HEK293 (cell line): ENCODE data around the gene CCDC142.

Experiments
- CTCF ChIA-PET: fragments of 350-600 bp; formaldehyde crosslinking; extraction: SDS; loops from one replicate; lab custom pipeline; 2021; ENCODE audit warnings: antibody characterized with exemption; lab: Yijun Ruan, JAX
- POLR2A ChIA-PET: fragments of 300-600 bp; formaldehyde crosslinking; extraction: SDS; loops from one replicate; lab custom pipeline; 2020; ENCODE audit warnings: antibody characterized with exemption, inconsistent platforms; lab: Yijun Ruan, JAX
- H3K27ac ChIP-seq: fragments of 200-500 bp; sonication (Bioruptor generic); 2 replicates; pipeline ENCODE4 v1.5.1; 2014; ENCODE audit warnings: low read depth, low read length, control low read depth, inconsistent platforms; ENCODE audit errors: extremely low read depth
- H3K36me3 ChIP-seq, 2 experiments: fragments of 200-500 bp in 1 of 2; sonication (Bioruptor generic) in 1 of 2; 1 replicate in 1 of 2; 2 replicates in 1 of 2; pipeline ENCODE4 v1.5.1; 2014 to 2017; ENCODE audit warnings: inconsistent platforms in 2 of 2, low read length in 2 of 2; ENCODE audit not compliant: control insufficient read depth in 2 of 2, insufficient read depth in 1 of 2
- H3K4me1 ChIP-seq: fragments of 200-500 bp; sonication (Bioruptor generic); 2 replicates; pipeline ENCODE4 v1.5.1; 2014; ENCODE audit warnings: mild to moderate bottlenecking, low read length, inconsistent platforms; ENCODE audit not compliant: control insufficient read depth, insufficient read depth
- H3K4me3 ChIP-seq: 2 replicates; pipeline ENCODE4 v1.5.1; 2011; ENCODE audit warnings: low read depth, mild to moderate bottlenecking, control low read depth, low read length, moderate library complexity
- H3K9me3 ChIP-seq: fragments of 200-500 bp; sonication (Bioruptor generic); 2 replicates; pipeline ENCODE4 v1.5.1; 2014; ENCODE audit warnings: low read depth, low read length, inconsistent platforms; ENCODE audit not compliant: control insufficient read depth, insufficient read depth
- ZIC2 ChIP-seq: fragments of 450-650 bp; formaldehyde crosslinking; IDR thresholded peaks from 2 replicates; pipeline ENCODE4 v1.5.1; 2016; ENCODE audit warnings: missing biosample characterization, missing genetic modification characterization
- ZNF791 ChIP-seq: fragments of 450-650 bp; formaldehyde crosslinking; IDR thresholded peaks from 2 replicates; pipeline ENCODE4 v1.5.1; 2016; ENCODE audit warnings: missing biosample characterization, missing genetic modification characterization
- ZSCAN23 ChIP-seq: fragments of 450-650 bp; formaldehyde crosslinking; IDR thresholded peaks from 2 replicates; pipeline ENCODE4 v1.5.1; 2016; ENCODE audit warnings: missing biosample characterization, missing genetic modification characterization
- ZXDB ChIP-seq: fragments of 450-650 bp; formaldehyde crosslinking; IDR thresholded peaks from 2 replicates; pipeline ENCODE4 v1.5.1; 2016; ENCODE audit warnings: missing biosample characterization, missing genetic modification characterization
- TF ChIP-seq, protein P1 (sequence below): fragments of 450-650 bp; formaldehyde crosslinking; IDR thresholded peaks from 2 replicates; pipeline ENCODE4 v1.5.1; 2017; ENCODE audit warnings: missing biosample characterization, missing genetic modification characterization
- TF ChIP-seq, protein P2 (sequence below): fragments of 450-650 bp; formaldehyde crosslinking; IDR thresholded peaks from 2 replicates; pipeline ENCODE4 v1.5.1; 2016; ENCODE audit warnings: missing biosample characterization, missing genetic modification characterization, low read depth
- TF ChIP-seq, protein P3 (sequence below): fragments of 450-650 bp; formaldehyde crosslinking; IDR thresholded peaks from 2 replicates; pipeline ENCODE4 v1.5.1; 2016; ENCODE audit warnings: missing biosample characterization, missing genetic modification characterization

CCDC142 gene

DNA sequence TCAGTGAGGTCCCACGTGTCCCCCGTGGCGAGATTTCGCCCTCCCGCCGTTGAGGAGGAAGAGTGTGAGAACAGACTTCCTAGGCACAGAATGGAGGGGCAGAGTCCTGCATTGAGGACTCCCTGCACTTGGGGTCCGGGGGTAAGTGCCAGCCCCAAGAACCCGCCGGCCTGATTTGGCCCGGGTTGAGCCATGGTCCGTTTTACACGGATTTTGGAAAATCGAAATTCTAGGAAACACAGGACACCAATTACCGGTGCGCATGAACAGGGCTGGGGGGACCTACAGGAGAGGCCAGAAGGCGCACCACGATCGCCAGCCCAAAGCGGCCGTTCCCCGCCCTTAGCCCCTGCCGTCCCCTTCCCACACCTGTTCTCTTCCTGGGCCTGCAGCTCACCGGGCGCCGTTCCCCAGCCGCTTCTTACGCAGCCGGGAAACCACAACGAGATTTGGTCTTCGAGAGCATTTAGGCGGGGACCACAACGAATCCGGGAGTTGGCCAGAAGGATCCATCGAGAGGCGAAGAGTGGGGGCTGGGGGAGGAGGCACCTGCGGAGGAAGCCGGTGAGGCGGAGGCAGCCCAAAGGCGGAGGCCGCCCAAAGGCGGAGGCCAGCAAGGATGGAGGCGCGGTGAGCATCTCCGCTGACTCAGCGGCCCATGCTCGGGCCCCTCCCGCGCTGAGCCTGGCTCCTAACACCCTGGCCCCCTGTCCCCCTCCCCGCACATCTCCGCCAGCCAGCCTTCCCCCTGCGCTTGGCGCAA, 31.0 kb upstream of the CCDC142 start (continued):
- TF ChIP-seq, protein P1, sequence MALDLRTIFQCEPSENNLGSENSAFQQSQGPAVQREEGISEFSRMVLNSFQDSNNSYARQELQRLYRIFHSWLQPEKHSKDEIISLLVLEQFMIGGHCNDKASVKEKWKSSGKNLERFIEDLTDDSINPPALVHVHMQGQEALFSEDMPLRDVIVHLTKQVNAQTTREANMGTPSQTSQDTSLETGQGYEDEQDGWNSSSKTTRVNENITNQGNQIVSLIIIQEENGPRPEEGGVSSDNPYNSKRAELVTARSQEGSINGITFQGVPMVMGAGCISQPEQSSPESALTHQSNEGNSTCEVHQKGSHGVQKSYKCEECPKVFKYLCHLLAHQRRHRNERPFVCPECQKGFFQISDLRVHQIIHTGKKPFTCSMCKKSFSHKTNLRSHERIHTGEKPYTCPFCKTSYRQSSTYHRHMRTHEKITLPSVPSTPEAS (tag by site-specific recombination): no peak
- no peak for TF ChIP-seq ZIC2 (tag by site-specific recombination)

DNA sequence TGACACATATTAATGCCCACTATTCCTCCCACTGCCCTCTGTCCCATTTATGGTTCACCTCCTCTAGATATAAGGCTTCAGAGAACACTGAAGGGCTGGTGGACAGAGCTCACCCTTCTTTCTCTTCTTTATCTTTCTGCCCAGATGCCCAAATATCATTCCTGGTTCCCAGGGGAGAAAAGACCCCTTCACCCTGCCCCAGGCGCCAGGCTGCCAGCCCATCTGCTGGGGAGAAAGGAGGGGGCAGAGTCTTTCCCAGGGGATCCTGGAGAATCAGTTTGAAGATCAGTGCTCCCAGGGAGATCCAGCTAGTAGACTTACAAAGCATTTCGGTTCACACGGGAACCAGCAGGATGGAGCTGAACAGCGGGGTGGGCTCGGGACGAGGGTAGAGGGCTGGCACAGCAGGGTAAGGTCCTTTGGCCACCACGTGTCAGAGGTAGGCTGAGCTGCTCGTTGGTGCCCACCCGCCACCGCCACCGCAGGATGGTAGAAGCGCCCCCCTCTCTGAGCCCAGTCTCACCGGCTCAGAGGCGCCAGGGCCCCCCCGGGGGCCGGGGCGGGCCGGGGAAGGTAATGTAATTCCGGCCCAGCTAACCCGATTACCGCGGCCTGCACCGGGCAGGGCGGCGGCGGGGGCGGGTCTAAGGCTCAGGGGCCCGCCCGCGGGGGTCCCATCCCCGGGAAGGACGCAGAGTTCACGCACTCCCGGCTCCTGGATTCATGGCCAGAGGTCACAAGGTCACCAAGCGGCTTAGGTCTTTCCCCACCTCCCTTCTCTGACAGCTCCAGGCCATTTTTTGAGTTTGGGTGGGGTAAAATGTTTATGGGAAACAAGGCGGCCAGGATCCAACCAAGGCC, 30.2 kb upstream of the CCDC142 start:
- no peak overlapping the region for H3K27ac ChIP-seq
- H3K36me3 ChIP-seq: no peaks in the 10 kb centered on the region
- TF ChIP-seq ZSCAN23 (tag by site-specific recombination) (no peak), ZXDB (tag by site-specific recombination) (no peak)
- TF ChIP-seq, protein P2, sequence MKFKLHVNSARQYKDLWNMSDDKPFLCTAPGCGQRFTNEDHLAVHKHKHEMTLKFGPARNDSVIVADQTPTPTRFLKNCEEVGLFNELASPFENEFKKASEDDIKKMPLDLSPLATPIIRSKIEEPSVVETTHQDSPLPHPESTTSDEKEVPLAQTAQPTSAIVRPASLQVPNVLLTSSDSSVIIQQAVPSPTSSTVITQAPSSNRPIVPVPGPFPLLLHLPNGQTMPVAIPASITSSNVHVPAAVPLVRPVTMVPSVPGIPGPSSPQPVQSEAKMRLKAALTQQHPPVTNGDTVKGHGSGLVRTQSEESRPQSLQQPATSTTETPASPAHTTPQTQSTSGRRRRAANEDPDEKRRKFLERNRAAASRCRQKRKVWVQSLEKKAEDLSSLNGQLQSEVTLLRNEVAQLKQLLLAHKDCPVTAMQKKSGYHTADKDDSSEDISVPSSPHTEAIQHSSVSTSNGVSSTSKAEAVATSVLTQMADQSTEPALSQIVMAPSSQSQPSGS (tag by site-specific recombination): no peak
- H3K9me3 ChIP-seq: no peaks in the 10 kb centered on the region
- no peak overlapping the region for H3K4me3 ChIP-seq
- CTCF ChIA-PET: no interaction called here
- H3K4me1 ChIP-seq: peaks cover 4% of the 10 kb centered on the region; the same call in 1 of the 2 replicates
- POLR2A ChIA-PET: no interaction called here

DNA sequence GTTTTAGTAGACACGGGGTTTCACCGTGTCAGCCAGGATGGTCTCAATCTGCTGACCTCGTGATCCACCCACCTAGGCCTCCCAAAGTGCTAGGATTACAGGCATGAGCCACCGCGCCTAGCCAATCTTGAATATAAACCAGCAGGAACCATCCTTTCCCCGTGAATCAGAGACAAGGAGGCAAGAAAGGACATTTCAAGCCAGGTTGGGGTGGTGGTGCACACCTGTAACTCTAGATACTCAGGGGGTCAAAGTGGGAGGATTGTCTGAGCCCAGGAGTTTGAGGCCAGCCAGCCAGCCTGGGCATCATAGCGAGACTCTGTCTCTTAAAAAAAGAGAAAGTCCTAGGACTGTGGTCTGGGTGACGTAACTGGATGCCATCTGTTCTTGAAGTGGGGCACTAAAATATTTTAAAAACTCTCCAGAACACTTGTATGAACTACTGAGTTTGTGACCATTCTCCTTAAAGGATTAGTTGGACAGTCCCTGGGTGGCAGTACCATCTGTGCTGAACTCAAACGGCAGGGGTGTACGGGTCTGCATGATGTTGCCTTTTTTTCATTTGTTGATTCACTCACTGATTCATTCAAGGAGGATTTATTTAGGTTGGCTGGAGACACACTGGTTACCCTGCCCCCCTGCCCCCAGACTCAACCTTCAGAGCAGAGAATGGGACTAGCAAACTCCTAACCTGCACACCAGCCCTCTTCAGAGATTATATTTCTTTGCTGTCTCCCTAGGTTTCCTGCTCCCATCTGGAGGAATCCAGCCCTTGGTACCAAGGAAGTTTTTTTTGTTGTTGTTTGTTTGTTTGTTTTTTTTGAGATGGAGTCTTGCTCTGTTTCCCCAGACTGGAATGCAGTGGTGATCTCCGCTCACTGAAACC, 28.5 kb upstream of the CCDC142 start:
- Histone ChIP-seq H3K4me3 (no peak overlapping the region), H3K27ac (no peak overlapping the region), H3K36me3 (no peaks in the 10 kb centered on the region), H3K4me1 (peaks cover 4% of the 10 kb centered on the region; the same call in 1 of the 2 replicates), H3K9me3 (no peaks in the 10 kb centered on the region)
- CTCF ChIA-PET: interaction anchor here (1.2 kb wide), 1 partner anchor 78 kb away, joined by 3 read pairs; no protein-coding TSS in a partner anchor
- TF ChIP-seq, protein P3, sequence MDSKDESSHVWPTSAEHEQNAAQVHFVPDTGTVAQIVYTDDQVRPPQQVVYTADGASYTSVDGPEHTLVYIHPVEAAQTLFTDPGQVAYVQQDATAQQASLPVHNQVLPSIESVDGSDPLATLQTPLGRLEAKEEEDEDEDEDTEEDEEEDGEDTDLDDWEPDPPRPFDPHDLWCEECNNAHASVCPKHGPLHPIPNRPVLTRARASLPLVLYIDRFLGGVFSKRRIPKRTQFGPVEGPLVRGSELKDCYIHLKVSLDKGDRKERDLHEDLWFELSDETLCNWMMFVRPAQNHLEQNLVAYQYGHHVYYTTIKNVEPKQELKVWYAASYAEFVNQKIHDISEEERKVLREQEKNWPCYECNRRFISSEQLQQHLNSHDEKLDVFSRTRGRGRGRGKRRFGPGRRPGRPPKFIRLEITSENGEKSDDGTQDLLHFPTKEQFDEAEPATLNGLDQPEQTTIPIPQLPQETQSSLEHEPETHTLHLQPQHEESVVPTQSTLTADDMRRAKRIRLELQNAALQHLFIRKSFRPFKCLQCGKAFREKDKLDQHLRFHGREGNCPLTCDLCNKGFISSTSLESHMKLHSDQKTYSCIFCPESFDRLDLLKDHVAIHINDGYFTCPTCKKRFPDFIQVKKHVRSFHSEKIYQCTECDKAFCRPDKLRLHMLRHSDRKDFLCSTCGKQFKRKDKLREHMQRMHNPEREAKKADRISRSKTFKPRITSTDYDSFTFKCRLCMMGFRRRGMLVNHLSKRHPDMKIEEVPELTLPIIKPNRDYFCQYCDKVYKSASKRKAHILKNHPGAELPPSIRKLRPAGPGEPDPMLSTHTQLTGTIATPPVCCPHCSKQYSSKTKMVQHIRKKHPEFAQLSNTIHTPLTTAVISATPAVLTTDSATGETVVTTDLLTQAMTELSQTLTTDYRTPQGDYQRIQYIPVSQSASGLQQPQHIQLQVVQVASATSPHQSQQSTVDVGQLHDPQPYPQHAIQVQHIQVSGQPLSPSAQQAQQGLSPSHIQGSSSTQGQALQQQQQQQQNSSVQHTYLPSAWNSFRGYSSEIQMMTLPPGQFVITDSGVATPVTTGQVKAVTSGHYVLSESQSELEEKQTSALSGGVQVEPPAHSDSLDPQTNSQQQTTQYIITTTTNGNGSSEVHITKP (tag by site-specific recombination): peak; percentile 65
- no peak for TF ChIP-seq ZNF791
- POLR2A ChIA-PET: interaction anchor here (0.6 to 2.3 kb wide), 5 partner anchors 10 to 427 kb away, joined by 3 to 13 read pairs (median 4); partner anchors contain the start of genes AUP1, CCDC142, HTRA2 and TTC31
